ENCODE measurements around the gene OOEP.

OOEP gene

GRCh38 chr6:73362869-73363536 is 6.7 kb downstream of the OOEP start:
- Histone ChIP-seq H3K4me2 (ENCODE audit: insufficient read depth, low read length) (no peak overlapping the region), H3K9ac (ENCODE audit: low read depth, low read length) (no peak overlapping the region), H3K36me3 (ENCODE audit: insufficient read depth, low read length) (no peaks in the 10 kb centered on the region), H3K27me3 (ENCODE audit: insufficient read depth, low read length, poor library complexity) (no peaks in the 10 kb centered on the region), H3K27ac (ENCODE audit: low read length) (no peak overlapping the region), H2AFZ (ENCODE audit: low read depth, low read length) (no peak overlapping the region), H3K79me2 (ENCODE audit: insufficient read depth, low read length) (no peaks in the 10 kb centered on the region), H3K4me3 (ENCODE audit: low read depth in 1 of 2, low read length in 2 of 2) (no peak overlapping the region), H4K20me1 (ENCODE audit: insufficient read depth, low read length) (no peaks in the 10 kb centered on the region), H3K4me1 (ENCODE audit: insufficient read depth, low read length) (no peaks in the 10 kb centered on the region), H3K9me3 (ENCODE audit: insufficient read depth, low read length, severe bottlenecking) (no peaks in the 10 kb centered on the region)
- DNase-seq = no peak
- no peak for TF ChIP-seq EZH2 (IDR thresholded peaks at IDR 0.05; ENCODE audit: borderline replicate concordance, low read depth, low read length, severe bottlenecking)
- no peak for TF ChIP-seq CTCF (IDR thresholded peaks at IDR 0.05; ENCODE audit: borderline replicate concordance, extremely low read depth, low read length, poor library complexity, severe bottlenecking)
- no peak for ATAC-seq (ENCODE audit: insufficient read depth, low read depth)

GRCh38 chr6:73362358-73362757 is 7.3 kb downstream of the OOEP start, which contains the start of gene KHDC3L:
Gene KHDC3L (plus strand): TSS chr6:73362658. CDS start chr6:73362730, 72 bp downstream.
- no peaks in the 10 kb centered on the region for H3K27me3 ChIP-seq (ENCODE audit: insufficient read depth, low read length, poor library complexity)
- H4K20me1 ChIP-seq (ENCODE audit: insufficient read depth, low read length) = no peaks in the 10 kb centered on the region
- no peak for DNase-seq
- no peaks in the 10 kb centered on the region for H3K36me3 ChIP-seq (ENCODE audit: insufficient read depth, low read length)
- TF ChIP-seq EZH2 (IDR thresholded peaks at IDR 0.05; ENCODE audit: borderline replicate concordance, low read depth, low read length, severe bottlenecking) (no peak), CTCF (IDR thresholded peaks at IDR 0.05; ENCODE audit: borderline replicate concordance, extremely low read depth, low read length, poor library complexity, severe bottlenecking) (no peak)
- H3K27ac ChIP-seq (ENCODE audit: low read length) = no peak within 1 kb of the TSS
- no peak within 1 kb of the TSS for H3K9ac ChIP-seq (ENCODE audit: low read depth, low read length)
- no peak within 1 kb of the TSS for H3K4me3 ChIP-seq (ENCODE audit: low read depth in 1 of 2, low read length in 2 of 2)
- ATAC-seq (ENCODE audit: insufficient read depth, low read depth) = no peak
- no peaks in the 10 kb centered on the region for H3K4me1 ChIP-seq (ENCODE audit: insufficient read depth, low read length)
- no peaks in the 10 kb centered on the region for H3K9me3 ChIP-seq (ENCODE audit: insufficient read depth, low read length, severe bottlenecking)
- no peak within 1 kb of the TSS for H2AFZ ChIP-seq (ENCODE audit: low read depth, low read length)
- H3K4me2 ChIP-seq (ENCODE audit: insufficient read depth, low read length) = no peak within 1 kb of the TSS
- no peaks in the 10 kb centered on the region for H3K79me2 ChIP-seq (ENCODE audit: insufficient read depth, low read length)

GRCh38 chr6:73353636-73354593 is 15.8 kb downstream of the OOEP start, which contains the start of gene DPPA5:
Gene DPPA5 (minus strand): TSS chr6:73354276. CDS start chr6:73354225, 51 bp downstream.
- Histone ChIP-seq H3K27ac (ENCODE audit: low read length) (no peak within 1 kb of the TSS), H4K20me1 (ENCODE audit: insufficient read depth, low read length) (no peaks in the 10 kb centered on the region), H3K9ac (ENCODE audit: low read depth, low read length) (no peak within 1 kb of the TSS), H3K4me2 (ENCODE audit: insufficient read depth, low read length) (no peak within 1 kb of the TSS), H3K4me3 (ENCODE audit: low read depth in 1 of 2, low read length in 2 of 2) (no peak within 1 kb of the TSS), H2AFZ (ENCODE audit: low read depth, low read length) (no peak within 1 kb of the TSS), H3K9me3 (ENCODE audit: insufficient read depth, low read length, severe bottlenecking) (no peaks in the 10 kb centered on the region), H3K36me3 (ENCODE audit: insufficient read depth, low read length) (no peaks in the 10 kb centered on the region), H3K79me2 (ENCODE audit: insufficient read depth, low read length) (no peaks in the 10 kb centered on the region), H3K27me3 (ENCODE audit: insufficient read depth, low read length, poor library complexity) (peaks cover 8% of the 10 kb centered on the region), H3K4me1 (ENCODE audit: insufficient read depth, low read length) (no peaks in the 10 kb centered on the region)
- ATAC-seq (ENCODE audit: insufficient read depth, low read depth) = no peak
- TF ChIP-seq EZH2 (IDR thresholded peaks at IDR 0.05; ENCODE audit: borderline replicate concordance, low read depth, low read length, severe bottlenecking) (no peak), CTCF (IDR thresholded peaks at IDR 0.05; ENCODE audit: borderline replicate concordance, extremely low read depth, low read length, poor library complexity, severe bottlenecking) (no peak)
- no peak for DNase-seq

Measured in DND-41 (cell line).